HepG2 (cell line): Measurements from ENCODE around the gene NELFB. TPM values are rescaled to one million over a fixed set of nuclear protein-coding genes. Genes with fewer than 3 reads are reported as not detected.

Source experiments
- AGO2 ChIP-seq: fragments of 200-400 bp; formaldehyde crosslinking; optimal IDR thresholded peaks from 2 replicates; pipeline ENCODE3; 2017; ENCODE audit warnings: mild to moderate bottlenecking, low read depth, low read length, moderate library complexity
- ATRX ChIP-seq: sonication (generic); formaldehyde crosslinking; IDR thresholded peaks from 2 replicates; pipeline ENCODE4 v1.4.0; 2020; ENCODE audit warnings: missing genetic modification reagents, borderline replicate concordance
- GABPA ChIP-seq, 2 experiments: IDR thresholded peaks; 2 replicates each; pipeline ENCODE4 v1.6.1; 2011 to 2016; ENCODE audit warnings: low read depth in 2 of 2, low read length in 1 of 2, missing biosample characterization in 1 of 2, missing genetic modification characterization in 1 of 2
- HOXA3 ChIP-seq: sonication (generic); formaldehyde crosslinking; IDR thresholded peaks from 2 replicates; pipeline ENCODE4 v1.5.0; 2020; ENCODE audit warnings: missing genetic modification reagents
- IRF2 ChIP-seq: IDR thresholded peaks from 2 replicates; pipeline ENCODE4 v1.6.1; 2018; ENCODE audit warnings: missing genetic modification reagents, missing compliant biosample characterization
- IRX3 ChIP-seq: sonication (generic); formaldehyde crosslinking; IDR thresholded peaks from 2 replicates; pipeline ENCODE4 v1.8.1; 2023; ENCODE audit warnings: mild to moderate bottlenecking, low read depth, missing genetic modification reagents, borderline replicate concordance
- ISX ChIP-seq: sonication (generic); formaldehyde crosslinking; conservative IDR thresholded peaks from 2 replicates; pipeline ENCODE4 v1.5.0; 2020; ENCODE audit warnings: missing genetic modification reagents
- KDM2A ChIP-seq: sonication (generic); formaldehyde crosslinking; IDR thresholded peaks from 2 replicates; pipeline ENCODE4 v1.4.0; 2020; ENCODE audit warnings: low read depth, missing genetic modification reagents, borderline replicate concordance
- NFKB2 ChIP-seq: sonication (generic); formaldehyde crosslinking; IDR thresholded peaks from 2 replicates; pipeline ENCODE4 v1.4.0; 2020; ENCODE audit warnings: missing genetic modification reagents, borderline replicate concordance
- POLR2G ChIP-seq: fragments of 200-400 bp; formaldehyde crosslinking; IDR thresholded peaks from 2 replicates; pipeline ENCODE4 v1.6.1; 2018; ENCODE audit warnings: mild to moderate bottlenecking, low read depth, low read length, moderate library complexity
- SKIL ChIP-seq: sonication (generic); formaldehyde crosslinking; IDR thresholded peaks from 2 replicates; pipeline ENCODE4 v1.8.0; 2022; ENCODE audit warnings: missing genetic modification reagents, mild to moderate bottlenecking, moderate library complexity, borderline replicate concordance
- SOX13 ChIP-seq, 3 experiments: fragments of 450-650 bp in 1 of 3; sonication (generic) in 1 of 3; formaldehyde crosslinking in 1 of 3; IDR thresholded peaks in 2 of 3; conservative IDR thresholded peaks in 1 of 3; 2 replicates each; pipeline versions ENCODE4 v1.5.0 to v1.6.1; 2016 to 2020; ENCODE audit warnings: antibody characterized with exemption in 1 of 3, mild to moderate bottlenecking in 1 of 3, missing compliant biosample characterization in 1 of 3, missing genetic modification reagents in 1 of 3, moderate library complexity in 1 of 3
- ZC3H13 ChIP-seq: sonication (generic); formaldehyde crosslinking; IDR thresholded peaks from 2 replicates; pipeline ENCODE4 v1.8.1; 2023; ENCODE audit warnings: mild to moderate bottlenecking, missing genetic modification reagents, moderate library complexity
- ZC3H4 ChIP-seq: sonication (generic); formaldehyde crosslinking; IDR thresholded peaks from 2 replicates; pipeline ENCODE4 v1.4.0; 2020; ENCODE audit warnings: missing genetic modification reagents, borderline replicate concordance
- ZNF576 ChIP-seq: sonication (generic); formaldehyde crosslinking; IDR thresholded peaks from 2 replicates; pipeline ENCODE4 v1.4.0; 2020; ENCODE audit warnings: mild to moderate bottlenecking, missing genetic modification reagents
- ZNF589 ChIP-seq: sonication (generic); formaldehyde crosslinking; conservative IDR thresholded peaks from 2 replicates; pipeline ENCODE4 v1.8.0; 2022; ENCODE audit warnings: mild to moderate bottlenecking, moderate library complexity, missing genetic modification reagents
- ZNF740 ChIP-seq: sonication (generic); formaldehyde crosslinking; IDR thresholded peaks from 2 replicates; pipeline ENCODE4 v1.4.0; 2020; ENCODE audit warnings: missing genetic modification reagents
- ZNF776 ChIP-seq: sonication (generic); formaldehyde crosslinking; IDR thresholded peaks from 2 replicates; pipeline ENCODE4 v1.4.0; 2020; ENCODE audit warnings: mild to moderate bottlenecking, missing genetic modification reagents
- ZSCAN30 ChIP-seq: sonication (generic); formaldehyde crosslinking; IDR thresholded peaks from 2 replicates; pipeline ENCODE4 v1.5.0; 2020; ENCODE audit warnings: mild to moderate bottlenecking, missing genetic modification reagents
- polyA plus RNA-seq, 8 experiments: library from polyadenylated mRNA; depleted of rRNA in 3 of 8; stranded (reverse) in 7 of 8; unstranded in 1 of 8; fragments of >200 nt; fragmentation: Illumina TruSeq in 4 of 8; extraction: Trizol in 4 of 8; gene quantifications; 2 replicates each; pipeline versions ENCODE4 v1.2.1 to v1.2.3, GENCODE V29; 2011 to 2016; ENCODE audit warnings: low read depth in 4 of 8, missing spikeins in 1 of 8, mixed read lengths in 1 of 8; ENCODE audit not compliant: insufficient read depth in 1 of 8
- total RNA-seq, 5 experiments: library from RNA; depleted of rRNA; stranded (reverse); fragments of >200 nt; fragmentation: Illumina TruSeq; extraction: Trizol; gene quantifications; 2 replicates each; pipeline ENCODE4 v1.2.3, GENCODE V29; 2016; ENCODE audit warnings: low read depth in 1 of 5

NELFB gene
- total and polyA plus RNA-seq, 2 of the 13 experiments (the other 11 are each of a cell fraction or from before 2014, with no cell fraction given), result 26.5 to 45.8 TPM

- peak; percentile 100 for TF ChIP-seq ZC3H13 (CRISPR knock-in tag)
- TF ChIP-seq SOX13 (IDR thresholded peaks at IDR 0.05), result 0 out of 2 replicates have a peak, but pooled peaks have one; percentile 49
- no peak for TF ChIP-seq SOX13 (CRISPR knock-in tag; conservative IDR thresholded peaks at IDR 0.05 in 1 of 2, IDR thresholded peaks at IDR 0.05 in 1 of 2)
- TF ChIP-seq SKIL, result no peak
- TF ChIP-seq NFKB2 (CRISPR knock-in tag), result 0 out of 2 replicates have a peak, but pooled peaks have one; percentile 25
- TF ChIP-seq ATRX (CRISPR knock-in tag), result no peak
- TF ChIP-seq IRX3, result 0 out of 2 replicates have a peak, but pooled peaks have one; percentile 52
- TF ChIP-seq HOXA3 (CRISPR knock-in tag), result 0 out of 2 replicates have a peak, but pooled peaks have one; percentile 8
- TF ChIP-seq AGO2, result peak; percentile 96
- 0 out of 2 replicates have a peak, but pooled peaks have one; percentile 70 for TF ChIP-seq ZSCAN30 (CRISPR knock-in tag)
- peak; percentile 90 for TF ChIP-seq KDM2A
- TF ChIP-seq ZNF776 (CRISPR knock-in tag), result peak; percentile 48; the same call in 1 of the 2 replicates
- no peak for TF ChIP-seq ISX (CRISPR knock-in tag)
- TF ChIP-seq ZNF740, result 0 out of 2 replicates have a peak, but pooled peaks have one; percentile 20
- 0 out of 2 replicates have a peak, but pooled peaks have one; percentile 36 for TF ChIP-seq ZNF589
- TF ChIP-seq POLR2G, result peak; percentile 90
- TF ChIP-seq GABPA (IDR thresholded peaks at IDR 0.05; ENCODE audit: low read depth, low read length), result no peak
- no peak for TF ChIP-seq GABPA (CRISPR knock-in tag; IDR thresholded peaks at IDR 0.05; ENCODE audit: low read depth)
- TF ChIP-seq ZNF576 (CRISPR knock-in tag), result 0 out of 2 replicates have a peak, but pooled peaks have one; percentile 70
- 0 out of 2 replicates have a peak, but pooled peaks have one; percentile 13 for TF ChIP-seq IRF2 (CRISPR knock-in tag)
- TF ChIP-seq ZC3H4, result no peak
These were observed 11.3 kb upstream of the NELFB start (continued) for GRCh38 chr9:137243626-137244485.
